PFSK-1 (cell line): ENCODE data around the gene SHTN1.

Experiments used
- FOXP2 ChIP-seq: optimal IDR thresholded peaks from 2 replicates; pipeline ENCODE3; 2011; ENCODE audit warnings: borderline replicate concordance, control low read depth, inconsistent platforms; ENCODE audit not compliant: insufficient read depth; ENCODE audit errors: extremely low read length, extremely low read depth
- POLR2AphosphoS5 ChIP-seq: IDR thresholded peaks from 2 replicates; pipeline ENCODE4 v1.6.1; 2012; ENCODE audit warnings: low read depth, mild to moderate bottlenecking, control low read depth, low read length, moderate library complexity
- SIN3A ChIP-seq: IDR thresholded peaks from 2 replicates; pipeline ENCODE4 v1.6.1; 2012; ENCODE audit warnings: mild to moderate bottlenecking, low read length, moderate library complexity, borderline replicate concordance; ENCODE audit not compliant: insufficient read depth
- TAF1 ChIP-seq: IDR thresholded peaks from 2 replicates; pipeline ENCODE4 v1.6.1; 2012; ENCODE audit warnings: low read length, control low read depth, borderline replicate concordance; ENCODE audit not compliant: insufficient read depth
- TF ChIP-seq, protein P1 (sequence below), 2 experiments: IDR thresholded peaks; 2 replicates each; pipeline versions ENCODE4 v1.6.1 to v1.8.0; 2011 to 2012; ENCODE audit warnings: low read depth in 2 of 2, low read length in 2 of 2, control low read depth in 1 of 2, inconsistent platforms in 1 of 2, mild to moderate bottlenecking in 1 of 2, moderate library complexity in 1 of 2; ENCODE audit not compliant: insufficient read depth in 1 of 2

DNA sequence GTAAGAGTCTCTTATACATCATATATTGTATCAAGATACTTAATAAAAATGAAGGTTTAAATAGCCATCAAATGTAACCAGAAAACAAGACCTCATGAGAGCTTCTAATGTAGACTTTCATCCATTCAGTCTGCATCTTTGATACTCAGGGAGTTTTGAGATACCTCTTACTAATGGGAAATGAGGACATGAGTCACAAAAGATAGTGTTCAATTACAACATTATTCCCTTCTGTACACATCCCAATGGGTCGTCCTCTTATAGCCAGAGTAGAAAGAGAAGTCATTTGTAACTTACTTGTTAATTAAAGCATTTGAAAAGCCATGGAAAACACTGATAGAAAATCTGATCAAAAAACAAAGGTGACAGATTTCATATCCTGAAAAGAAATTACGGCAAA, 19.4 kb downstream of the SHTN1 start:
- TF ChIP-seq TAF1 (no peak), FOXP2 (no peak), POLR2AphosphoS5 (no peak), SIN3A (no peak)
- TF ChIP-seq, protein P1, sequence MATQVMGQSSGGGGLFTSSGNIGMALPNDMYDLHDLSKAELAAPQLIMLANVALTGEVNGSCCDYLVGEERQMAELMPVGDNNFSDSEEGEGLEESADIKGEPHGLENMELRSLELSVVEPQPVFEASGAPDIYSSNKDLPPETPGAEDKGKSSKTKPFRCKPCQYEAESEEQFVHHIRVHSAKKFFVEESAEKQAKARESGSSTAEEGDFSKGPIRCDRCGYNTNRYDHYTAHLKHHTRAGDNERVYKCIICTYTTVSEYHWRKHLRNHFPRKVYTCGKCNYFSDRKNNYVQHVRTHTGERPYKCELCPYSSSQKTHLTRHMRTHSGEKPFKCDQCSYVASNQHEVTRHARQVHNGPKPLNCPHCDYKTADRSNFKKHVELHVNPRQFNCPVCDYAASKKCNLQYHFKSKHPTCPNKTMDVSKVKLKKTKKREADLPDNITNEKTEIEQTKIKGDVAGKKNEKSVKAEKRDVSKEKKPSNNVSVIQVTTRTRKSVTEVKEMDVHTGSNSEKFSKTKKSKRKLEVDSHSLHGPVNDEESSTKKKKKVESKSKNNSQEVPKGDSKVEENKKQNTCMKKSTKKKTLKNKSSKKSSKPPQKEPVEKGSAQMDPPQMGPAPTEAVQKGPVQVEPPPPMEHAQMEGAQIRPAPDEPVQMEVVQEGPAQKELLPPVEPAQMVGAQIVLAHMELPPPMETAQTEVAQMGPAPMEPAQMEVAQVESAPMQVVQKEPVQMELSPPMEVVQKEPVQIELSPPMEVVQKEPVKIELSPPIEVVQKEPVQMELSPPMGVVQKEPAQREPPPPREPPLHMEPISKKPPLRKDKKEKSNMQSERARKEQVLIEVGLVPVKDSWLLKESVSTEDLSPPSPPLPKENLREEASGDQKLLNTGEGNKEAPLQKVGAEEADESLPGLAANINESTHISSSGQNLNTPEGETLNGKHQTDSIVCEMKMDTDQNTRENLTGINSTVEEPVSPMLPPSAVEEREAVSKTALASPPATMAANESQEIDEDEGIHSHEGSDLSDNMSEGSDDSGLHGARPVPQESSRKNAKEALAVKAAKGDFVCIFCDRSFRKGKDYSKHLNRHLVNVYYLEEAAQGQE (IDR thresholded peaks at IDR 0.05; ENCODE audit: insufficient read depth in 1 of 2, low read depth in 2 of 2, low read length in 2 of 2): no peak
